Neuronal stem cell (in vitro differentiated cells): ENCODE data around the gene EIF5A. TPM values are rescaled to one million over a fixed set of nuclear protein-coding genes. Genes with fewer than 3 reads are reported as not detected.

Source experiments
- DNase-seq: peaks from one replicate; pipeline ENCODE4 v3.0.0-alpha.2; 2013; ENCODE audit warnings: low spot score
- H2AFZ ChIP-seq: one replicate; pipeline ENCODE4 v1.6.1; 2013; ENCODE audit warnings: mild to moderate bottlenecking, low read length, inconsistent platforms
- H2AK5ac ChIP-seq: 2 replicates; pipeline ENCODE4 v1.6.1; 2013; ENCODE audit warnings: low read depth, mild to moderate bottlenecking, inconsistent platforms, low read length, moderate library complexity, mixed read lengths
- H2BK120ac ChIP-seq: 2 replicates; pipeline ENCODE4 v1.6.1; 2013; ENCODE audit warnings: low read depth, mild to moderate bottlenecking, inconsistent platforms, low read length, moderate library complexity, mixed read lengths
- H2BK12ac ChIP-seq: one replicate; pipeline ENCODE4 v1.6.1; 2013; ENCODE audit warnings: low read length, inconsistent platforms
- H2BK15ac ChIP-seq: 2 replicates; pipeline ENCODE4 v1.6.1; 2013; ENCODE audit warnings: mild to moderate bottlenecking, low read length, inconsistent platforms, mixed read lengths
- H2BK5ac ChIP-seq: one replicate; pipeline ENCODE4 v1.6.1; 2013; ENCODE audit warnings: inconsistent platforms, mild to moderate bottlenecking, low read length, moderate library complexity
- H3K14ac ChIP-seq: one replicate; pipeline ENCODE4 v1.6.1; 2013; ENCODE audit warnings: low read length, inconsistent platforms
- H3K18ac ChIP-seq: 2 replicates; pipeline ENCODE4 v1.6.1; 2013; ENCODE audit warnings: low read length, inconsistent platforms
- H3K23ac ChIP-seq: 2 replicates; pipeline ENCODE4 v1.6.1; 2013; ENCODE audit warnings: low read depth, mild to moderate bottlenecking, mixed read lengths, low read length, inconsistent platforms; ENCODE audit not compliant: poor library complexity
- H3K27ac ChIP-seq: replicated peaks from 3 replicates; pipeline ENCODE4 v1.5.1; 2013; ENCODE audit warnings: low read length, inconsistent platforms
- H3K27me3 ChIP-seq, 3 experiments: 2 replicates each; pipeline ENCODE4 v1.6.1; 2013; ENCODE audit warnings: low read length in 3 of 3, mild to moderate bottlenecking in 2 of 3, inconsistent platforms in 1 of 3, low read depth in 1 of 3, mixed read lengths in 1 of 3, moderate library complexity in 1 of 3; ENCODE audit not compliant: control insufficient read depth in 3 of 3, insufficient read depth in 3 of 3
- H3K36me3 ChIP-seq, 2 donors: replicated peaks in 1 of 2; 2 replicates each; pipeline ENCODE4 v1.6.1; 2013; ENCODE audit warnings: low read length in 2 of 2; ENCODE audit not compliant: control insufficient read depth in 2 of 2, insufficient read depth in 2 of 2
- H3K4ac ChIP-seq: 2 replicates; pipeline ENCODE4 v1.6.1; 2013; ENCODE audit warnings: inconsistent platforms, mild to moderate bottlenecking, low read length, moderate library complexity
- H3K4me1 ChIP-seq, 2 donors: 1 replicate in 1 of 2; 2 replicates in 1 of 2; pipeline ENCODE4 v1.6.1; 2013; ENCODE audit warnings: low read length in 2 of 2, low read depth in 1 of 2; ENCODE audit not compliant: control insufficient read depth in 2 of 2, insufficient read depth in 1 of 2
- H3K4me2 ChIP-seq: one replicate; pipeline ENCODE4 v1.6.1; 2013; ENCODE audit warnings: mild to moderate bottlenecking, low read length, inconsistent platforms; ENCODE audit not compliant: insufficient read depth, poor library complexity, severe bottlenecking
- H3K4me3 ChIP-seq, 2 donors: 2 replicates each; pipeline ENCODE4 v1.5.1; 2013; ENCODE audit warnings: low read length in 2 of 2, mild to moderate bottlenecking in 2 of 2, inconsistent platforms in 1 of 2, moderate library complexity in 1 of 2
- H3K79me1 ChIP-seq: one replicate; pipeline ENCODE4 v1.6.1; 2013; ENCODE audit warnings: low read depth, mild to moderate bottlenecking, inconsistent platforms, low read length, moderate library complexity
- H3K9ac ChIP-seq: one replicate; pipeline ENCODE4 v1.6.1; 2013; ENCODE audit warnings: mild to moderate bottlenecking, low read depth, low read length, inconsistent platforms; ENCODE audit not compliant: poor library complexity
- H3K9me3 ChIP-seq, 2 donors: replicated peaks in 1 of 2; 2 replicates each; pipeline versions ENCODE3 to v1.6.1; 2013; ENCODE audit warnings: low read length in 2 of 2, mild to moderate bottlenecking in 2 of 2, inconsistent platforms in 1 of 2, low read depth in 1 of 2, mixed read lengths in 1 of 2, moderate library complexity in 1 of 2; ENCODE audit not compliant: control insufficient read depth in 2 of 2, insufficient read depth in 1 of 2
- H4K8ac ChIP-seq: one replicate; pipeline ENCODE4 v1.6.1; 2013; ENCODE audit warnings: low read depth, mild to moderate bottlenecking, inconsistent platforms, low read length, moderate library complexity
- H4K91ac ChIP-seq: one replicate; pipeline ENCODE4 v1.6.1; 2013; ENCODE audit warnings: low read length, low read depth, mild to moderate bottlenecking, inconsistent platforms; ENCODE audit not compliant: poor library complexity
- WGBS, 2 donors: extraction: QIAGEN DNeasy Blood & Tissue Kit; methylation state at CpG; one replicate each; pipeline ENCODE4 v1.1.7; 2013; ENCODE audit warnings: missing lambda C conversion rate in 2 of 2, mixed read lengths in 1 of 2; ENCODE audit not compliant: insufficient read length in 2 of 2, insufficient replicate concordance in 1 of 2; ENCODE audit errors: extremely low coverage in 2 of 2; 5-methylcytosine and 5-hydroxymethylcytosine counted together
- small RNA-seq: library from polyadenylated mRNA; stranded (forward); fragments of <200 nt; extraction: miRNeasy Mini kit (QIAGEN cat#:217004); gene quantifications from one replicate; pipeline ENCODE3, GENCODE V24; 2013; ENCODE audit not compliant: insufficient read depth

Gene EIF5A

GRCh38 chr17:7356756-7357155 lies 49.3 kb downstream of the EIF5A start:
- H3K4me2 ChIP-seq = no peak overlapping the region
- H2BK120ac ChIP-seq = peak overlapping the region; percentile 77
- peaks cover 6% of the 10 kb centered on the region for H3K79me1 ChIP-seq
- H2BK5ac ChIP-seq = peak overlapping the region; percentile 30
- no peak overlapping the region for H2AFZ ChIP-seq
- no peak overlapping the region for H3K18ac ChIP-seq
- H3K4me1 ChIP-seq = peaks cover 17 to 38% of the 10 kb centered on the region in 2 donors
- H3K4me3 ChIP-seq = no peak overlapping the region
- peak overlapping the region; percentile 35 for H2BK15ac ChIP-seq
- peak overlapping the region; percentile 6 for H3K14ac ChIP-seq
- no peak overlapping the region for H3K27ac ChIP-seq
- H3K27me3 ChIP-seq = peaks cover 0 to 3% (median 0%) of the 10 kb centered on the region in 3 experiments
- H3K9ac ChIP-seq = no peak overlapping the region
- H3K9me3 ChIP-seq = no peaks in the 10 kb centered on the region
- H2AK5ac ChIP-seq = peak overlapping the region; percentile 37
- no CpG with 5 or more reads among the region's 8 CpGs for WGBS, 2 donors
- H3K4ac ChIP-seq = no peak overlapping the region
- H3K36me3 ChIP-seq = no peaks in the 10 kb centered on the region
- H4K8ac ChIP-seq = no peak overlapping the region
- DNase-seq = no peak
- no peak overlapping the region for H4K91ac ChIP-seq
- no peak overlapping the region for H2BK12ac ChIP-seq
- no peak overlapping the region for H3K23ac ChIP-seq

GRCh38 chr17:7357381-7357780 lies 50.0 kb downstream of the EIF5A start:
- Histone ChIP-seq H3K4me1 (peaks cover 17 to 35% of the 10 kb centered on the region in 2 donors), H3K23ac (no peak overlapping the region), H3K4me2 (no peak overlapping the region), H2BK5ac (no peak overlapping the region), H3K36me3 (no peaks in the 10 kb centered on the region), H4K91ac (no peak overlapping the region), H3K9ac (no peak overlapping the region), H3K79me1 (peaks cover 6% of the 10 kb centered on the region), H2BK12ac (no peak overlapping the region), H3K9me3 (no peaks in the 10 kb centered on the region), H3K18ac (no peak overlapping the region), H3K4ac (no peak overlapping the region), H3K4me3 (no peak overlapping the region), H3K27ac (no peak overlapping the region), H2AFZ (no peak overlapping the region), H3K14ac (no peak overlapping the region), H2BK120ac (no peak overlapping the region), H3K27me3 (peaks cover 0 to 3% (median 0%) of the 10 kb centered on the region in 3 experiments), H2BK15ac (no peak overlapping the region), H4K8ac (no peak overlapping the region), H2AK5ac (no peak overlapping the region)
- WGBS, 2 donors = no CpG with 5 or more reads among the region's 2 CpGs
- DNase-seq = no peak

GRCh38 chr17:7361906-7362305 lies 54.5 kb downstream of the EIF5A start:
- no peak overlapping the region for H3K4me2 ChIP-seq
- no CpG with 5 or more reads among the region's 3 CpGs for WGBS, 2 donors

More at GRCh38 chr17:7361906-7362305, 54.5 kb downstream of the EIF5A start:
- H3K23ac ChIP-seq = no peak overlapping the region
- no peak overlapping the region for H2BK5ac ChIP-seq
- H2AFZ ChIP-seq = no peak overlapping the region
- no peak overlapping the region for H3K4me3 ChIP-seq
- H4K8ac ChIP-seq = no peak overlapping the region
- no peak overlapping the region for H3K4ac ChIP-seq
- no peak overlapping the region for H3K14ac ChIP-seq
- no peak overlapping the region for H2BK15ac ChIP-seq
- H3K27me3 ChIP-seq = peaks cover 0 to 1% (median under 1%) of the 10 kb centered on the region in 3 experiments
- no peak overlapping the region for H3K9ac ChIP-seq
- no peaks in the 10 kb centered on the region for H3K79me1 ChIP-seq
- H3K36me3 ChIP-seq = no peaks in the 10 kb centered on the region
- H3K4me1 ChIP-seq = peaks cover 0 to under 1% of the 10 kb centered on the region in 2 donors
- no peak overlapping the region for H2AK5ac ChIP-seq
- no peaks in the 10 kb centered on the region for H3K9me3 ChIP-seq
- H2BK12ac ChIP-seq = no peak overlapping the region
- DNase-seq = no peak
- H2BK120ac ChIP-seq = no peak overlapping the region
- no peak overlapping the region for H4K91ac ChIP-seq
- H3K18ac ChIP-seq = no peak overlapping the region
- H3K27ac ChIP-seq = no peak overlapping the region

Small RNAs within 50 kb of the gene (small RNA-seq; reads per million reads assigned to genes)
- gene AC026954.2 = not detected
- gene RF00019 = not detected
